Keratinocyte (primary cell): Measurements from ENCODE around the gene TACR1.

Source experiments
- EZH2 ChIP-seq: IDR thresholded peaks from one replicate; pipeline ENCODE4 v1.6.1; 2012; ENCODE audit warnings: inconsistent platforms, mild to moderate bottlenecking, low read length, moderate library complexity
- TF ChIP-seq, protein P1 (sequence below), 3 experiments: IDR thresholded peaks in 1 of 3; conservative IDR thresholded peaks in 1 of 3; optimal IDR thresholded peaks in 1 of 3; 2 replicates in 2 of 3; 3 replicates in 1 of 3; pipeline versions ENCODE3 to v1.5.1; 2011; ENCODE audit warnings: low read length in 3 of 3, mild to moderate bottlenecking in 3 of 3, moderate library complexity in 2 of 3, control low read depth in 1 of 3, inconsistent platforms in 1 of 3; ENCODE audit not compliant: insufficient read depth in 2 of 3; ENCODE audit errors: extremely low read depth in 1 of 3

DNA sequence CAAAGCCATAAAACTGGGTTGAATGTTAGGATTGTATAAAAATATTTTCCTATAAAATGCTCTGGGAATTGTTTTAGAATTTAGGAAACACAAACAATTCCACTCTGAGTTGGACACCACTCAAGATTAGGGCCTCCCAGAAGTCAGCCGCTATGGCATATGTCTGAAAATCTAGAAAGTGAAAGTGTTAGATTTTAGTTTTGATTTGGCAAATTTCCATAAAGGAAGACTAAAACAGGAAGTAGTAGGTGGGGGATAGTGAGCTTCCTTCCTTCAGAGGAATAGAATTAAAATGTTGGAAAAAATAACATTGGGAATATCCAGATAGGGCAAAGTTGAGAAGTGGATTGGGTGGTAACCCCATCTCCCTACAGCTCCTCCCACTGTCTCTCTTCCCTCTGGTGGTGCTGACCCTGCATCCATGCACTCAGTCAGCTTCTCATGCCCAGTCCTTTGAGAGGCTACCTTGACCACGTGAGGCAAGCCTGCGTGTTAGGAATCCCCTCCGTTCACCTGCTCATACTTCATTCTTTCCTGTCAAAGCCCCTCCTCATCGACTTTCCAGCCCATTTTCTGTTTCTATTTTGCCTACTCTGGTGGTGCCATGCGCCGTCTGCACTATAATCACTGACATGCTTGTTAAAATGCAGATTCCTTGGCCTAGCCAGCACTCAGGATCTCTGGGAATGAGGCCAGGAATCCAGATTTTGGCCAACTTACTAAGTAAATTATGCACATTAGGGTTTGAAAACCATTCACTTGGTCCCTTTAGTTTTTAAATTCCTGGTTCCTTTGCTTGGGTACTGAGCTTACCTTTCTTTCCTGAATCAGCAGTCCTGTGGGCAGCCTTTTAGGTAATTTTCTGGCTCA is 157.4 kb downstream of the TACR1 start:
- TF ChIP-seq, protein P1, sequence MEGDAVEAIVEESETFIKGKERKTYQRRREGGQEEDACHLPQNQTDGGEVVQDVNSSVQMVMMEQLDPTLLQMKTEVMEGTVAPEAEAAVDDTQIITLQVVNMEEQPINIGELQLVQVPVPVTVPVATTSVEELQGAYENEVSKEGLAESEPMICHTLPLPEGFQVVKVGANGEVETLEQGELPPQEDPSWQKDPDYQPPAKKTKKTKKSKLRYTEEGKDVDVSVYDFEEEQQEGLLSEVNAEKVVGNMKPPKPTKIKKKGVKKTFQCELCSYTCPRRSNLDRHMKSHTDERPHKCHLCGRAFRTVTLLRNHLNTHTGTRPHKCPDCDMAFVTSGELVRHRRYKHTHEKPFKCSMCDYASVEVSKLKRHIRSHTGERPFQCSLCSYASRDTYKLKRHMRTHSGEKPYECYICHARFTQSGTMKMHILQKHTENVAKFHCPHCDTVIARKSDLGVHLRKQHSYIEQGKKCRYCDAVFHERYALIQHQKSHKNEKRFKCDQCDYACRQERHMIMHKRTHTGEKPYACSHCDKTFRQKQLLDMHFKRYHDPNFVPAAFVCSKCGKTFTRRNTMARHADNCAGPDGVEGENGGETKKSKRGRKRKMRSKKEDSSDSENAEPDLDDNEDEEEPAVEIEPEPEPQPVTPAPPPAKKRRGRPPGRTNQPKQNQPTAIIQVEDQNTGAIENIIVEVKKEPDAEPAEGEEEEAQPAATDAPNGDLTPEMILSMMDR (optimal IDR thresholded peaks at IDR 0.05 in 1 of 3, IDR thresholded peaks at IDR 0.05 in 1 of 3, conservative IDR thresholded peaks at IDR 0.05 in 1 of 3; ENCODE audit: extremely low read depth in 1 of 3, insufficient read depth in 2 of 3, low read length in 3 of 3), result no peak
- no peak for TF ChIP-seq EZH2
